CD1c-positive myeloid dendritic cell (primary cell): ENCODE measurements around the gene TRAF3IP3.

Experiments used
- DNase-seq: peaks from one replicate; pipeline ENCODE4 v3.0.0-alpha.2; 2016; ENCODE audit errors: extremely low spot score

TRAF3IP3 gene

DNA sequence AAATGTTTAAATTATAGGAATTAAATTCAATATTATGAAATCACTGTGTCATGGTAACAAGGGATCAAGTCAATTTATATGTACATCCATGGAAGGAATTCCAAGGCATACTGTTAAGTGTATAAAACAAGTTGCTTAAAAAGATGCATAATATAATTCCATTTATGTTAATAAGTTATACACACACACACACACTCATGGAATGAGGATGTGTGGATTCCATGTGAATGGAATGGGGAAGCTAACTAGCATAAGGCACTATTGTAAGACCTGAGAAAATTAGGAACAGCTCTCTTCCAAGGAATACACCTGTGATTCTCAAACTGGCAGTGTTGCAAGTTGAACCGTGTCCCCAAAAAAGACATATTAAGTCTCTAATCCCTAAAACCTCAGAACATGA lies 17.6 kb upstream of the TRAF3IP3 start:
- DNase-seq: peak; percentile 46

DNA sequence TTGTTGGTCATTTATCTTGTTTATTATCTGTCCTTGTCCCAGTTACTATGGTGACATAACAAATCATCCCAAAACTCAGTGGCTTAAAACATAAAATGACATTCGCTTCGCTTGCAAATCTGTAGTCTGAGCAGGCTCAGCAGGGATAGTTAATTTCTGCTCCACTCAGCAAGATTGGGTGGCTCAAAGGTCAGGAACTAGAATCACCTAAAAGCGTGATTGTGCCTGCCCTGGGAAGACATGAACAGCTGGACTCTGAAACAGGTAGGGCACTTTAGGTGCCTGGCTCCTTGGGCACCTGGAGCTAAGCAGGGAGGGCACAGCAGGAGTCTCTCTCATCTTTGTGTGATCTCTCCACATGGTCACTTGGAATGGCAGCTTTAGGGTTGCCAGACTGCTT lies 14.7 kb upstream of the TRAF3IP3 start:
- no peak for DNase-seq

DNA sequence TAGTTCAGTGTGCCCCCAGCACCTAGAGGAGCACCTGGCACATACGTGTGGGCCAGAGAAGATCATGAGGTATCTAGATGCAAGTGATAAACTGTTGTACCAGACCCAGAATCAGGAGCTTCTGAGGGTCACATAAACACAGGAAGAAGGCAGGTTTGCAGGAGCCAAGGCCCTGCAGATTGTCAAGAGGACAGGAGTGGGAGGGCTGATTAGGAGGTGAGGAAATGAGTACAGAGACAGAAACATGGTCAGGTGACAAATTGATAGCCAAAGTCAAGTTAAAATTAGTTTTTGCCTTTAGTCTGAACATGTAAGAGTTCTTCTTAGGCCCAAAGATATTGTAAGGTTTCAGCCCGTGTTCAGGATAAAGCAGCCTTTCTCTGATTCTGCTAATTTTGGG lies 14.0 kb upstream of the TRAF3IP3 start:
- DNase-seq: no peak

DNA sequence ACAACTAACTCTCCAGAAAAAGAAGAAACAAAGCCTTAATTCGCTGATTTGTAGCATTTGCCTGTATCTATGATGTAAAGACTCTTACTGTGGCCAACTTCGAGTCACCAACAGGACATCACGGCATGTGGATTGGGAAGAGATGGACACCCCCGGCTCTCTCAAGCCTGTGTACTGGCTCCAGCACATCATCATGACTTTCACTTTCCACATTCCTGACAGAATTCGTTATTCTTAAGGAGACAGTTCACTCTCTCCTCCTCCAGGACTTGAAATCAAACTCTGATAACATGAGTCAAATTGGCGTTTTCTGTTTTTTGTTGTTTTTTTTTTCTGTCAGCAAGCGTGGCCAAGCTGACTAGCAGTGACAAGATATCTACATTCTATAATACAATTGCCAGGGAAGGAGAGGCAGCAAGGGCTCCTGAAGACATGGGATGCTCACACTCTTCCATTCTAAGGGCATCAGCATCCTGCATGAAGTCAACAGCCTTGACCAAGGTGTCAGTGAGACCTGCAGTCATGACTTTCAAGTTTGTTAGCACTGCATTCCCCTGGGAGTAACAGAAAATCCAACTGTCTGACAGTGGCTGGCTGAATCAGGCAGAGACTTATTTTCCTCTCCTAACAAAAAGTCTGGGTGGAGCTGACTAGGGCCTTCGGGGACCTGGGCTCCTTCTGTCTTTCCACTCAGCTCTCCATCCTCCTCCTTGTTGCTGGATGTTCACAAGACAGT lies 13.3 kb upstream of the TRAF3IP3 start:
- no peak for DNase-seq

DNA sequence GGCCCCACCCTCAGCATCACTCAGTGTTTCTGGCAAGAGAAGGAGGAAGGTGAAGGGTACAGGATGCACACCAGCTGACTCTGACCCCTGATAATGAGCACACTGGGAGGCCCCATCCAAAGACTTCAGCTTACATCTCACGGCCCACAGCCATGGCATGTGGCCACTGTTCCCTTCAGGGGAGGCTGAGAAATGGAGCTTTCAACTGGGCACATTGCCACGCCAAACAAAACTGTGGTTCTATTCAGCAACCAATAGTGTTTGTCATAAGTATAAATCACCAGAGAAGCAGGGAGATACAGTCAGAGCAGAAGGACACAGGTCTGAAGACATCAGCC lies 12.7 kb upstream of the TRAF3IP3 start:
- no peak for DNase-seq

DNA sequence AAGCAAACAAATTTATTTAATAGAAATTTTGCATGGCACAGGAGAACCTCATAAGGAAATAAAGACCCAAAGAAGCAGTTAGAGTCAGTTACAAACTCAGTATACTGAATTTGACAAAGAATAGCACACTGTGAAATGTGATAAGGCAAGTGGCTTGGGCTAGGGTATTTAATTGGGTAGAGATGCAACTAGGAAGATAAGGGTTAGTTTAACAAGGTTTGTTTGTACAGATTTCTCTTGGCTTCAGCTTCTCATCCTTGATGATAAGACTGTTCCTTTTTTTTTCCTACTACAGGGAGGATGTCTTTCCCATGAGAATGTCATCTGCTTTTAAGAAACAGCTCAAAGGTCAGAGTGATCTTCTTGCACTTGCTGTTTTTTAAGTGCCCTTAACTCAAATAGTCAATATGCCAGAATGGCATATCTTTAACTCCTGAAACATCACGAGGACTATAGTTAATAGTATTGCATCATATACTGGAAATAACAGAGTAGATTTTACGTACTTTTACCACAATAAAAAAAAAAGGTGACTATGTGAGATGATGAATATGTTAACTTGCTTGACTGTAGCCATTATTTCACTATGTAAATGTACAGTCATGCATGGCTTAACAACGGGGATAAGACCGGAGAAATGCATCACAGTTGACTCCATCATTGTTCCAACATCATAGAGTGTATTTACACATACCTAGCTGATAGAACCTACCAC lies 9.2 kb upstream of the TRAF3IP3 start:
- DNase-seq: no peak

DNA sequence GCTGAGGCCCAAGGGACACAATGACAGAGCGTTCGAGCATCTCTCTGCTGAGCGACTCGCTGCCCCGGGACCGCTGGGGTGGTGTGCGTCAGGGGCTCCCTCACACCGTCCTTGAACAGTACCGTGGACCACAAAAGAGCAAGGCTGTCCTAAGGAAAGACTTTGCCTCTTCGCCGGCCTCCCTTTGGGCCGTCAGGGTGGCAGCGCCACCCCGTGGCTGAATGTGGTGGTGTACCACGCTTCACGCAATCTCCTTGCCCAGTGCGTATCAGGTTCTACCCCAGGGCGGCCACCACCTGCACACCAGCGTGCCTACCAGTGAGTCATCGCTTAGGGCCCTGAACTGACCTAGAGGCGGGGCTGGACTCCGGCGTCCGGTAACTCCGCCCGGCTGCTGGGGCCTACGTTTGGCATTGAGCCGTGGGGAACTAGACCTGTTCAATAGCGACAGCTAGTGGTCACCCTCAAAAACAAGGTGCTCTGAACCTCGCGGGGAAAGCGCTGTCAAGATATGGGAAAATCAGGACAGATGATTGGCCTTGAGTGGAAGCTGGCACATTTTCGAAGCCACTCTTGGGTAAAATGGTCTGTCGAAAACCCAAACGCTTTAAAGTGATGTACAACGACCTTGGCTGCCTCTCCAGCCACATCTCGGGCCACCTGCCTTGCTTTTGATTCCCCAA lies 8.1 kb upstream of the TRAF3IP3 start:
- DNase-seq: peak; percentile 94

DNA sequence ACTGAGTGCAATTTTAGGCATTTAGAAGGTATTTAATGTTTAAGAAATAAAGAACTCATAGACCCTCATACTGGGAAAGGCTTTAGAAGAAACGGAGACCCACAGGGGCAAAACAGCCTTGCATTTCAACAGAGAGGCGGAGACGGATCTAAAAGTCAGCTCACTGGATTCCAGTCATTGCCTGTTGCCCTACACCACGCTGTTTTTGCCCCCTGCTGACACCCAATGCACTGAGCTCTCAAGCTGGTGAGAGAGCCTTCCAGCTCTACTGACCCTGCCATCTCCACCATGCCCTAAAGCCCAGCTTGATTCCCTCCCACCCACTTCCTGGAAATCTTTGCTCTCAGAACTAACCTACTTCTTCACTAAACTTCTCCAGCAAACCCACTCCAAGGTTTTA lies 7.2 kb upstream of the TRAF3IP3 start:
- peak; percentile 29 for DNase-seq

DNA sequence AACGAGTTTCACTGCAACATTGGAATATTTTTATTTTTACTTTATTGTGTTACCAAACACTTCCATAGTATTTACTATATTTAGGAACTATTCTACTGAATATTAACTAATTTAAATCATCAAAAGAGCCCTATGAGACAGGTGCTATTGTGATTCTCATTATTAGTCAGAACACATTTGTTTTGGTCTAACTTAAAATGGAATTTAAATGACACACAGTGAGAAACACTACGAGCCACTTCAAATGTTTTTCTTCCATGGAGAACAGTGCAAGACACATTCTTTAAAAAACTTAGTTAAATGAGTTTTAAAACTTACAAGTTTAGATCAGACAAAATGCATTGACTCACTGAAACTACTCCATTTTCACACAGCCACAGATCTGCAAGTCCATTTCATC lies 6.6 kb upstream of the TRAF3IP3 start:
- no peak for DNase-seq

DNA sequence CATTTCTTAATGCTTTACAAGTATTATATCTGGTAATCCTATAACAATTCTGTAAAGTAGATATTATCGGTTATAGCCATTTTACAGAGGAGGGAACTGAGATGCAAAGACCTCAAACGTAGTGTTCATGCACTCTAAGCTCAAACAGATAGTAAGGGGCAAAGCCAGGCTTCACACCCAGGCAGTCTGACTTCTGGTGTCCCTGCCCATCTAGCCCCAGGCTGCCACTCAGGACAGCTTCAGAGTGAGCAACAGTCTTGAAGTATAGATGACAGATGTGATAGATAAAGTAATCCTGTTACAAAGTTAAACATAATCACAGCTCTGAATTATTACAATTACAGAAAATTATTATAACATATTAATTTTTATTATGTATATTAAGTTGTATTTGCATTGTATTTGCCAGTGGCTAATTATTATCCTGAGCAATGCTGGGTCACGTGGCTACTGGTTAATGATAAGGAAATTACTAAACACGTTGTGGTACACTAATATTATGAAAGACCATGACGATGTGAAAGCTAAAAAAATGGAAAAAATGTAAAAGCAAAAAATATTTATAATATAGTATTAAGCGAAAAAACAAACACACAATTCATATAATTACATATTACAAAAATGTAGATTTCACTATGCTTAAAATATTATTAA lies 6.1 kb upstream of the TRAF3IP3 start:
- DNase-seq: no peak

DNA sequence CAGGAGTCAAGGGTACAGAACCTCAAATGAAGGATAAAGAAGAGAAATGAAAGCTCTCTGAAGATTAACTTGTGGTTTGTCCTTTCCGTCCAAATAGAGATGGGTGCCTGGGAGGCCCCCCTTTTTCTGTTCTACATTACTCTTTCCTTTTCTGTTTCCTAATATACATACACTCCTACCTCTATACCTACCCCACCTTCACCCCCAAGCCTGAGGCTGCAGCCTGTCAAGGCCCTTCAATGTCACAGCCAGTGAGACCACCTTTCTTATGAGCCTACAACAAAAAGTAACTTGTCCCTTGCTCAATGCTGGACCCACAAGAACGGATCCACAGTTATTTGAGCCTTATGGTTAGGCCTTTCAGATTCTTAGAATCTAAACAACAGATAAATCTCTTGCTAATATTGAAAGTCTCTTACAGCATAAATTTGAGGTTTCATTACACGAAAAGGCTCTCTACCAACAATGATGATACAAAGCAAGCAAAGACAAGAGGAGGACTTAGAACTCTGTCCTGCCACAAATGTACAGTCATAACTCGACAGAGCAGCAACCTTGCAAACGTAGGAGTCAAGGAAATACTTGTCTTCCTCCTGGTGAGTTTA lies 4.1 kb upstream of the TRAF3IP3 start:
- DNase-seq: peak; percentile 51

DNA sequence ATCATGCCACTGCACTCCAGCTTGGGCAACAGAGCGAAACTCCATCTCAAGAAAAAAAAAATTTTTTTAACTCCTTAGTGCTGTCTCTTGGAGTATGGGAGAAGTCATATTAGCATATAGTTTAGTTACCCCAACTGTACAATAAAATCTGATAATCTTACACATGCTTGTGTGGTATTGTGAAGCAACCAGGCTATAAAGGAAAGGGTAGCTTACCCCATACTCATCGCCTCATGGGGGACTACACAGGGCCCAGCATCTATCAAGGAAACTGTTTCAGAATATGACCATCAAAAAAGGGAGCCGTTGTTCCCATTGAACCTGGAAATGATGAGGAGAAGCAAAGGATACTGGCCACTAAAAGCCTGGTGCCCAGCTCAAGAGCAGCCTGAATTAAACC lies 3.0 kb upstream of the TRAF3IP3 start:
- DNase-seq: no peak

DNA sequence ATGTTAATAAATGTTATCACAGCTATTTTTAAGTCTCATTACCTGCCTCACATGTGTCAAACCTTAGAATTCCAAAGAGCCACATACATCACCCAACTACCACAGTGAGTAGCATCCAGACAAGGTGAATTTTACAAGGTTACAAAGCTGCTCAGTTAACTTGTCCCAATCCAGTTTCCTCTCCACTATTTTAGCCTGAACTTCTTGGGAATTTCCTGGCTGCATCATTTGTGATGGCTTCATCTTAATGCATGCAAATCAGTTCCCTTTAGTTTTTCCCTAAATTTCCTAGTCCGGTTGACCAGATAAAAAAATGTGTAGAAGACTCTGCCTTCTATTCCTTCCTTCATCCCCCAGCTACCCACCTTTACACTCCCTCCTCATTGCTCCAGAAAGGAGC lies 597 bp upstream of the TRAF3IP3 start:
- DNase-seq: no peak

DNA sequence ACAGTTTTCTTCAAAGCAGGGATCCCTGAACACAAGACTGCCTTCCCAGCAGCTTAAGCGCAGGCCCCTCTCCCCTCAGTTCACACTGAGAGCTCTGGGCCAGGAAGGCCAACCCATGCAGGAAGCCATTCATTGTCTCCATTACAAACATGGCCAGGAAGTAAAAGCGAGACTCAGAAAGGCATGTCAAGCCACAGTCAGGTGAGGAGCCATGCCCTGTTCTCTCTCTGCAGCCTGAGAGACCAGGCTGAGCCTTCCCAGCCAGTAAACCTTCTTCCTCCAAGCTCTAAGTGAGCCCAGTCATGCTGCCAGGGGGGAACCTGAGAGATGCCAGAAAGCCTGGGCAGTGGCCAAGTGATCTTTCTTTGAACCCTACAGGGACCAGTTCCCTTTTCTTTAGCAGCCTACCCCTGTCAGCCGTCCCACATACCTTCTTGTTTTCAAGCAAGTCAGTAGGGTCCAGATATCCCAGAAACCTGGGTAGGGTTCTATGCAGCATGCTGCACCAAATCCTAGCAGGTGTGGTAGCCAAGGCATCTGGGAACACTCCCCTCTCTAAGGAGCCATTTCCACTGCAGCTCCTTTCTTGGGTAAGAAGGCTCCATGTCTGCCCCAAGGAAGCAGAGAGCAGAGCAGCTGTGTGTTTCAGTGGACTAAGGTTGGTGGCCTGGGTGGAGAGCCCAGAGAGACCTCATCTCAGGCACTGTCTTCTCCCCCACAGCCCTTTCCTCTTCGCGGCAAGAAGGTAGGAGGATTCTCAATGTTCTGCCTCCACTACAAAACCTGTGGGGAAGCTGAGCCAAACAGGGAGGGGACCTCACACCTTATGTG lies 977 bp downstream of the TRAF3IP3 start:
- peak; percentile 82 for DNase-seq

DNA sequence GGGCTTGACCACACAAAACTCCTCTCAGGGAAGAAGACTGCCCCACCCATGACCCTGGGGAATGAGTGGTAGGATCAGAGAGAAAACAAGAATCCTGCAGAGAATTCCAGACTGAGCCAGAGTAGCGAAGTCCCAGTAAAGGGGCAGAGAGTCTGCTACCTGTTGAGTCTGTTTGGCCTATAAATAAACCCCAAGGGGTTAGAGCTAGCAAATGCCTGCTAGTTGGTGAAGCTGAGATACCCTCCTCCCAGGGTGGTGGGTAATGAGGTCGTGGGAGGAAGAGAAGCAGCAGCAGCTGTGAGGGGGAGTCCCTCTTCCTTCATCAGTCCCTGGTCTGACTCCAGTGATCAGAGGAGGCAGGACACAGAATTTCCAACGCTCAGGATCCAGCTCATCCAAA lies 2.5 kb downstream of the TRAF3IP3 start:
- DNase-seq: no peak

DNA sequence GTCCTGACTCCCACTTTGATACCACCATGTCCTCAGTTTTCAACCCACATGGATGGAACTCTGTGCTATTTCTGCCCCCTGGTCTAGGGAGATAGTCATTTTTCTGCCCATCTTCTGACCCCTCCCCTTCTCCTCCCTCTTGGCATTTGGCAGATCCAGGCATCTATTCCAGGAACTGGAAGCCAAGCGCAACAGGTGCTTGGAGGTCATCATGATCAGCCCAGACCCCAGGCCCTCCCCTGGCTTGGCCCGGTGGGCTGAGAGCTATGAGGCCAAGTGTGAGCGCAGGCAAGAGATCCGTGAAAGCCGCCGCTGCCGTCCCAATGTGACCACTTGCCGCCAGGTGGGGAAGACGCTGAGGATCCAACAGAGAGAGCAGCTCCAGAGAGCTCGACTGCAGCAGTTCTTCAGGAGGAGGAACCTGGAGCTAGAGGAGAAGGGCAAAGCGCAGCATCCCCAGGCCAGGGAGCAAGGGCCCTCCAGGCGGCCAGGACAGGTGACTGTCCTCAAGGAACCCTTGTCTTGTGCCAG lies 4.0 kb downstream of the TRAF3IP3 start:
- DNase-seq: no peak

DNA sequence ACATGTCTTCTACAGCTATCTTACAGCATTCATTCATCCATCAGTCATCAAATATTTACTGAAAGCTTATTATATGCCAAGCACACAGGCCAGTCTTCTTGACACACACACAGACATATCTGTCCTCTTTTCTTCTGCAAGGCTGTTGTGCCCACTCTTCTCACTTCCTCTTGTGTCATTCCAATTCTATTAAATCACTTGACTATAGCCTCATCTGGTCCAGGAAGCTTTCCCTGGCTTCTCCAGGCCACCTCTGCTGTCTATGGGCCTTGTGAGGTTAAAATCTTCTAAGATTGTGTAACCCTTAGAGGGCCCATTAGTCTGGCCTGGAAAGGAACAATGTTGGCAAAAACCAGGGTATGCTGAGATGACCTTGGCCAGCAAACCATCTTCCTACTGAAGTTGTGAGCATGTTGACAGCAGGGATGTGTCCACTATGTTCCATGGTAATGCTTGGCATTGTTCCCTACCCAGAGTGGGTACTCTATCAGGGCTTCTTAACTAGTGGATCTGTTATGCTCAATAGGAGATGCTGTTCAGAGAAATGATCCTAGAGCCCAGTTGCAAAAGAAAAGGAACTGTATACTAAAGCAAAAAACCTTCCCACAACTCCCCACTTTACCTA lies 5.3 kb downstream of the TRAF3IP3 start:
- peak; percentile 67 for DNase-seq

DNA sequence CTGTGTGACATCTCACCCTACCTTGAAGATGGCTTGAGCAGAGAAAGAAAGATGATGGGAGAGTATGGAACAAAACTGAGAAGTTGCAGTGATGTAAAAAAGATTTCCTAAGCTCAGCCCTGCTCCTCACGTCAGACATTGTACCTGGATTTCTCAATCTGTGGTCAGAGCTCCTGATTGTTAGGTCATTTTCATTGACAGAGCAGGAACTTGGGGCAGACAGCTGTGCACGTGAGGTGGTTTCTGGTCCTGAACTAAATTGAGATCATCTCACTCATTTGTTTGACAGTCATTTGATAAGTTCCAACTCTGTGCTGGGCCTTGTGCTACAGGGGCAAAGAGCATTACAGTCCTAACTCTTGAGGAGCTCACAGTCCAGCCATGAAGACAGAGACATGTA lies 10.2 kb downstream of the TRAF3IP3 start:
- DNase-seq: peak; percentile 52

DNA sequence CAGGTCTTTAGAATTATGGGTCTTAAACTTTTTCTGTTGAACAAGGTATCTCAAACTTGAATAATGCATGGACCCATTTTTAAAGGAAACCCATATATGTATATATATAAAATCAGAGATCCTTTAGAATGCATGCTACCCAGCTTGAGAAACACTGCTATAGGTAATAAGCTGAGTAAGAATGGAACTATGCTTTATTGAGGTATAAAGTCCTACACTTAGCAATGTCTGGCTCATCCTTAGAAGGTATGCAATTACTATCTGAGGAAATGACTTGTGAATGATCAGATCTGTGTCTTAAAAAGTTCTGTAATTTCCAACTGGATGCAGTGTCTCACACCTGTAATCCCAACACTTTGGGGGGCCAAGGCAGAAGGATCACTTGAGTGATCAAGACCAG lies 11.2 kb downstream of the TRAF3IP3 start:
- no peak for DNase-seq

DNA sequence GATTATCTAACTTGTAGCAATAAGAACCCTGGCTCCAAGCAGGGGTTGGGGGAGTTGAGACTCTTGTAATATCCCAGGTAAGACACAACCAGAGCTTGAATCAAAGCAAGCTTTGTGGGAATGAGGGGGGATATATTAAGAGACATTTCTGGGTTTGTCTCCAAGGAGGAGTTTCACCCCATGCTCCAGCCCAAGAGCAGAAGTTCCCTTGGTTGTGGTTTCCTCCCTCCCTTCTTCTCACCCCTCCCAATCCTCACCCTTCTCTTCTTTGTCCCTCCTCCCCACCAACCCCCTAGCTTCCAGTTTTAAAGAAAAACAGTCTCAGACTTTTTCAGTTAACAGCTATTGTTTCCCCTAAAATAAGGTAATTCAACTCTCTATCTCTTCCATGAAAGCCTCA lies 11.9 kb downstream of the TRAF3IP3 start:
- no peak for DNase-seq

DNA sequence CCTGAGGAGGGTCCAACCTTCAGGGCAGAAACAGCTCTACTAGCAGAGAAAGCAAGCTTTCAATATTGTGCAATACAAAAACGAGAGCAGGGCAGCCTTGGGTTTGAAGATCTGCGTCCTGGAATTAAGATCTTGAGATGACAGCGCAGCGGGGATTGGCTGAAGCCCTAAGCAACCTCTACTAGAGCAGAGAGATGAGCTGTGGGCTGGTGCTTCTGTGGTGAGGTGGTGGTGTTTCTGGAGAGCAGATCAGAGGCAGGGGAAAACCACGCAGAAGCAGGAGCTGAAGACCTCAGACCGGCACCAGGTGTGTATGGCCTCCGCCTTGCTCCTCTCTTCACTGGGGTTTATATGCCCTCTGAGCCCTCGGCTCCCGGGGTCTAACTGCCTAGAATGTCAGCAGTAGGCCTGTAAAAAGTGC lies 12.5 kb downstream of the TRAF3IP3 start:
- DNase-seq: peak; percentile 58
